Right lobe of liver (tissue), 6 donors: ENCODE measurements around the gene TAS2R20. TPM values are rescaled to one million over a fixed set of nuclear protein-coding genes. Genes with fewer than 3 reads are reported as not detected.

Experiments
- ATAC-seq, 4 donors: fragments of 200-7000 bp; cut with Tn5 transposase; one replicate each; pipeline ENCODE4 v1.9.1; 2020; ENCODE audit warnings: mild to moderate bottlenecking in 4 of 4, moderate library complexity in 4 of 4
- DNase-seq, 3 donors: peaks; one replicate each; pipeline ENCODE4 v3.0.0-alpha.2; 2020
- H3K27ac ChIP-seq, 3 donors: fragments of 200-600 bp; one replicate each; pipeline ENCODE4 v1.8.0; 2022
- H3K27me3 ChIP-seq, 2 donors: fragments of 200-600 bp; one replicate each; pipeline ENCODE4 v1.8.0; 2022
- H3K36me3 ChIP-seq, 4 donors: fragments of 200-600 bp; sonication (generic) in 1 of 4; one replicate each; pipeline versions ENCODE4 v1.5.1 to v1.8.0; 2017 to 2022; ENCODE audit warnings: control low read depth in 1 of 4
- H3K4me1 ChIP-seq, 4 donors: fragments of 200-600 bp; sonication (generic) in 1 of 4; one replicate each; pipeline versions ENCODE4 v1.5.1 to v1.8.0; 2017 to 2022; ENCODE audit warnings: control low read depth in 1 of 4
- H3K4me3 ChIP-seq, 3 donors: fragments of 200-600 bp; one replicate each; pipeline ENCODE4 v1.8.0; 2022
- H3K9me3 ChIP-seq, 4 donors: fragments of 200-600 bp; sonication (generic) in 1 of 4; one replicate each; pipeline versions ENCODE4 v1.5.1 to v1.8.0; 2017 to 2022; ENCODE audit warnings: control low read depth in 1 of 4
- CTCF ChIP-seq, 4 donors: fragments of 200-600 bp in 3 of 4; fragments of 450-650 bp in 1 of 4; IDR thresholded peaks; one replicate each; pipeline versions ENCODE4 v1.5.1 to v1.8.0; 2016 to 2022; ENCODE audit warnings: antibody characterized with exemption in 4 of 4, mild to moderate bottlenecking in 2 of 4
- POLR2A ChIP-seq: fragments of 450-650 bp; IDR thresholded peaks from one replicate; pipeline ENCODE4 v1.6.1; 2017; ENCODE audit warnings: antibody characterized with exemption, mild to moderate bottlenecking
- WGBS: methylation state at CpG from one replicate; pipeline ENCODE4 v1.1.6; 2018; ENCODE audit warnings: low coverage, low lambda C conversion rate; ENCODE audit not compliant: insufficient coverage; ENCODE audit errors: missing lambda C conversion rate; 5-methylcytosine and 5-hydroxymethylcytosine counted together
- intact Hi-C, 2 donors: fragments of 100-400 bp; cut with DNase I; formaldehyde crosslinking; loops; one replicate each; pipeline versions ENCODE4 v1.11.2 to v1.14.1; 2022
- total RNA-seq, 6 experiments: library from RNA; depleted of rRNA in 2 of 6; stranded (reverse); fragments of >200 nt in 2 of 6; fragmentation: NEBNext Ultra II Directional in 3 of 6; extraction: Animal tissue kit (Norgen Biotek cat#: 25700) in 3 of 6; gene quantifications; one replicate each; pipeline versions ENCODE4 v1.1.0 to v1.2.4, GENCODE V29; 2016 to 2023
- donor health status: DM: no; HTN: yes; CAD: no.
- donor health status: DM: no; HTN: no; CAD: no.
- donor health status: DM: no; HTN: no; CAD: no.
- donor health status: DM: no; HTN: yes; CAD: no.
- donor health status: DM: no; HTN: yes; CAD: no.

The TAS2R20 gene
- total RNA-seq, 6 experiments from 2014 or later, result 0.46 to 3.0 (median 1.6) TPM

GRCh38 chr12:11031307-11031706 is 33.2 kb upstream of the TAS2R20 start, which contains the start of gene TAS2R31:
Gene TAS2R31 (minus strand): TSS chr12:11031407. CDS start chr12:11031335, 72 bp downstream.
- Histone ChIP-seq H3K4me3 (no peak within 1 kb of the TSS), H3K4me1 (no peaks in the 10 kb centered on the region), H3K9me3 (no peaks in the 10 kb centered on the region), H3K27ac (no peak within 1 kb of the TSS), H3K27me3 (no peaks in the 10 kb centered on the region), H3K36me3 (peaks cover 0 to 7% (median 0%) of the 10 kb centered on the region in 4 donors)
- ATAC-seq, result no peak
- no peak for DNase-seq
- intact Hi-C loops, result no loop called here
- no peak for TF ChIP-seq CTCF (IDR thresholded peaks at IDR 0.05)
- TF ChIP-seq POLR2A, result no peak
- 93% methylated on average over 2 of the region's 6 CpGs for WGBS

GRCh38 chr12:11026118-11026517 is 28.0 kb upstream of the TAS2R20 start:
- ATAC-seq (no peak), DNase-seq (no peak)
- Histone ChIP-seq H3K9me3 (no peaks in the 10 kb centered on the region), H3K27me3 (no peaks in the 10 kb centered on the region), H3K36me3 (peaks cover 0 to 7% (median 0%) of the 10 kb centered on the region in 4 donors), H3K4me1 (no peaks in the 10 kb centered on the region), H3K27ac (no peak overlapping the region), H3K4me3 (no peak overlapping the region)
- WGBS, result 91% methylated on average over 5 of the region's 6 CpGs
- intact Hi-C loops, result no loop called here
- no peak for TF ChIP-seq POLR2A
- TF ChIP-seq CTCF (IDR thresholded peaks at IDR 0.05), result no peak

- no peak overlapping the region for H3K27ac ChIP-seq
- peaks cover 0 to 7% (median 0%) of the 10 kb centered on the region in 4 donors for H3K36me3 ChIP-seq
- H3K9me3 ChIP-seq, result no peaks in the 10 kb centered on the region
- H3K4me3 ChIP-seq, result no peak overlapping the region
- no peak for DNase-seq
- TF ChIP-seq CTCF (IDR thresholded peaks at IDR 0.05), result no peak
- no peak for TF ChIP-seq POLR2A
- no peaks in the 10 kb centered on the region for H3K27me3 ChIP-seq
- WGBS, result 63% methylated on average over 2 of the region's 2 CpGs
- H3K4me1 ChIP-seq, result no peaks in the 10 kb centered on the region
- ATAC-seq, result no peak
- intact Hi-C loops, result no loop called here
Measured at GRCh38 chr12:11023387-11023786, 25.3 kb upstream of the TAS2R20 start.

GRCh38 chr12:11022520-11022919 is 24.4 kb upstream of the TAS2R20 start, which contains the start of gene TAS2R19:
Gene TAS2R19 (minus strand): TSS chr12:11022620. CDS start chr12:11022571, 49 bp downstream.
- no peak within 1 kb of the TSS for H3K27ac ChIP-seq
- no peaks in the 10 kb centered on the region for H3K4me1 ChIP-seq
- no peak for TF ChIP-seq POLR2A
- no peak for TF ChIP-seq CTCF (IDR thresholded peaks at IDR 0.05)
- H3K27me3 ChIP-seq, result no peaks in the 10 kb centered on the region
- H3K9me3 ChIP-seq, result no peaks in the 10 kb centered on the region
- ATAC-seq (no peak), DNase-seq (no peak)
- no peak within 1 kb of the TSS for H3K4me3 ChIP-seq
- intact Hi-C loops, result no loop called here
- WGBS, result 89% methylated on average over 1 of the region's 1 CpG
- H3K36me3 ChIP-seq, result no peaks in the 10 kb centered on the region

- intact Hi-C loops, result no loop called here
- no peaks in the 10 kb centered on the region for H3K9me3 ChIP-seq
- WGBS, result 46% methylated on average over 1 of the region's 1 CpG
- ATAC-seq, result no peak
- no peak for DNase-seq
- no peaks in the 10 kb centered on the region for H3K36me3 ChIP-seq
- H3K4me1 ChIP-seq, result peaks cover 0 to 12% (median 4%) of the 10 kb centered on the region in 4 donors
- H3K27me3 ChIP-seq, result no peaks in the 10 kb centered on the region
- no peak overlapping the region for H3K4me3 ChIP-seq
- no peak for TF ChIP-seq POLR2A
- no peak for TF ChIP-seq CTCF (IDR thresholded peaks at IDR 0.05)
- H3K27ac ChIP-seq, result no peak overlapping the region
Measured at GRCh38 chr12:11016937-11017336, 18.8 kb upstream of the TAS2R20 start.
